Stimulated activated CD8-positive, alpha-beta memory T cell treated with anti-CD3 and anti-CD28 coated beads, Interleukin-15, amount 100 ng/mL, for 48 hours (primary cell): ENCODE results near the gene BMP10.
A peak's percentile ranks its signal among the peaks of the same experiment; 100 is the strongest.

Experiments used
- DNase-seq, 2 donors: peaks; one replicate each; pipeline ENCODE4 v3.0.0-alpha.2; 2020; ENCODE audit warnings: low read depth in 2 of 2

Gene BMP10

DNA sequence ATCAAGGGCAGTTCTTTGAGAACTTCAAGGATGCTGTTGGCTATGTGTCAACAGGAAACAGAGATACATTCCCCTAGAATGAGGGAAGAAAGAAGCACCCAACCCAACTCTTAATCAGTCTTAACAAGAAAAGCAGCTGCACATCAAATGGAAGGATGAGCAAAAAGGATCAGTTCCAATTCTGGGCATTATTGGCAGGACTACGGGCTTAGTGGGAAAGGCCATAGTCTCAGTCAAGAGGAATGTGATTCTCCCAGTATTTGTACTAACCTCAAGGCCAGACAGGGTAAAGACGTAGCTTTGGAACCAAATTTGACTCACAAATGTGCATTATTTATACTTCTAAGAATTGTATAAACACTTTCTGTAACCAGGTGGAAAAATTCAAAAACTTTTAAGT is 18.2 kb downstream of the BMP10 start:
- no peak for DNase-seq

- no peak for DNase-seq
Observed at GRCh38 chr2:68850524-68850923, 20.7 kb downstream of the BMP10 start.

GRCh38 chr2:68849579-68850030 is 21.6 kb downstream of the BMP10 start:
- DNase-seq, result no peak

DNA sequence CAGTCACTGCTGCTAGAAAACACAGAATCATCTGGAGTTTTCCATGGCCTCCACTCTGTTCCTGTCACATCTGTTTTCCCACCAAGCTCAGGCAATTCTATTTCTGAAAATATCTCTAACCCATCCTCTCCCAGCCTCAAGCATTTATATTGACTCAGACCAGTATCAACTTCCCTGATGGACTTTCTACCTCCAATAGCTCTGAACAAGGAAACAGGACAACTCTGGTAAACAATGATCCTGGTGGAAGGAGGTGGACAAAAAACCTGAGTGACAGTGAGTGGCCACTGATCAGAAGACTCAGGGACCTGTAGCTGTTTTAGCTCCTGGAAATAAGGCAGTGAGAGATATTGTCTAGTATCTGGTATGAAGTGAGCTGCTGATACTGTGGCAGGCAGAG is 23.4 kb downstream of the BMP10 start:
- no peak for DNase-seq

- DNase-seq, result no peak
Observed at GRCh38 chr2:68846091-68846490, 25.1 kb downstream of the BMP10 start.

- DNase-seq, result no peak
Observed at GRCh38 chr2:68845043-68845442, 26.2 kb downstream of the BMP10 start.

- DNase-seq, result peak in 1 of 2 donors; percentile 11
Observed at GRCh38 chr2:68839260-68839833, 31.9 kb downstream of the BMP10 start.

GRCh38 chr2:68838641-68839040 is 32.6 kb downstream of the BMP10 start:
- no peak for DNase-seq

- DNase-seq, result no peak
Observed at GRCh38 chr2:68837861-68838341, 33.3 kb downstream of the BMP10 start.

- peak; percentile 17 to 35 for DNase-seq
Observed at GRCh38 chr2:68837164-68837860, 33.9 kb downstream of the BMP10 start.

DNA sequence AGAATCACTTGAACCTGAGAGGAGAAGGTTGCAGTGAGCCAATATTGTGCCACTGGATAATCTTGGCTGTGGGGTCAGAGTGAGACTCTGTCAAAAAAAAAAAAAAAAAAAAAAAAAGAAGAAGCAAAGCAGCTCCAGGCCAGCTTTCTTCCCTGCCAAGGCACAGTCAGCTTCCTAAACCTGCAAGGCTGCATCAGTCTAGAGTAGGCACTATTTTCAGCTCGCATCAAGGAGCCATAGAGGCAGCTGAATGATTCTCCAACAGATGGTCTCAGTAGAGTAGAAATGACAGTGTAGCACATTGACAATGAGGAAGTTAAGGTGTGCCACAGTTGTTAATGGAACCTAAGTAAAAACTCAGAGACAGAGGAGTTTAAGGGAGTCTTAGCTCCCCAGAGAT is 35.6 kb downstream of the BMP10 start:
- DNase-seq, result no peak

- DNase-seq, result no peak
Observed at GRCh38 chr2:68834737-68835376, 36.3 kb downstream of the BMP10 start.

- DNase-seq, result no peak
Observed at GRCh38 chr2:68833162-68833561, 38.0 kb downstream of the BMP10 start.

DNA sequence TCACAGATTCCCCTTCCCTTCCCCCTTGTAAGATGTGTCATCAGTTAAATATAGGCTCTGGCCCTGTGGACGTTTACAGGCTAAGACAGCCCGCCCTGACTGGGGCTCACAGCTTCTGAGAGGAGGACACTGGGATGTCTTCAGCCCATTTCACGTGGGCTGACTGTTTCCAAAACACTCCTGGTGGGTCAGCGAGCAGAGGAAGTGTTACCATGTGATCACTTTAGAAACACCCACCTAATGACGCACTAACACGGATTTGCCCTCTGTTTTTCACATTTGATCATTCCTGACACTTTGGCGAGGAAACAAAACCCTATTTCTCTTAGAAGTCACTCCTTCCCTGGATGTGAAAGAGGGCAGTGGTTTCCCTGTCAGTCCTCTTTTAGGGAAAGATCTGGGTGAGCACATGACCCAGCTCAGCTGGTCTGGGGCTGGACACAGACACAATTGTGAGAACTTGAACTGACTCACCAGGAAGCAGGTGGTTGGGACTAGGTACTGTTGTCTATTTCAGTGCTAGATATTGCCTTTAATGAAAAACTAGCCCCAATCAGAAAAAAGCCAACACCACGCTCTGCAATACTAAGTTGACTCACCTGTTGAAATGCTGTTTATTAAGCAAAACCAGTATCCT is 38.8 kb downstream of the BMP10 start:
- DNase-seq, result peak; percentile 40 to 65

DNA sequence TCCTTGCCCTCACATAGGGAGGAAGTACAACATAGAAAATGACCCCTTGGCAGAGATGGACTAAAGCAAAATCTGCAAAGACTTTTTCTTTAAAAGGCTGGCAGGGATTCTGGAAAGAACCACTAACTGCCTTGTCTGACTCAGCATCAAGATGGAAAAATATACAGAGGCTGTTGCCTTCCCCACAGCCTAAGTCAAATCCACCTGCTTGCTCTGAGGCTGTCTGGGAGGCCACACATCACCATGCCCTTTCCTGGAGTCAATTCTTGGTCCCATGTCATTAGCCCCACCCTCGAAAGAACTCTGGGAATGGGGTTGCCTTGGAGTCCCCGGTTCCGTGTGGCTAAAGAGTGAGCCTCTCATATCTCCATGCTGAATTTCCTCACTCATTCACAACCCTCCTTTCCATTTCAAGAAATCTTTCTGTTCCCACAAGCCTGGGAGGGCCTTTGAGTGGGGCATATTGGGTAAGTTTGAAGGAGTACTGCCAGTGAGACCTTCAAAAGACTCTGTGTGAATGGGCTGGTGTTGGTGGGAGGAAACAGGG is 39.4 kb downstream of the BMP10 start:
- DNase-seq, result no peak

DNA sequence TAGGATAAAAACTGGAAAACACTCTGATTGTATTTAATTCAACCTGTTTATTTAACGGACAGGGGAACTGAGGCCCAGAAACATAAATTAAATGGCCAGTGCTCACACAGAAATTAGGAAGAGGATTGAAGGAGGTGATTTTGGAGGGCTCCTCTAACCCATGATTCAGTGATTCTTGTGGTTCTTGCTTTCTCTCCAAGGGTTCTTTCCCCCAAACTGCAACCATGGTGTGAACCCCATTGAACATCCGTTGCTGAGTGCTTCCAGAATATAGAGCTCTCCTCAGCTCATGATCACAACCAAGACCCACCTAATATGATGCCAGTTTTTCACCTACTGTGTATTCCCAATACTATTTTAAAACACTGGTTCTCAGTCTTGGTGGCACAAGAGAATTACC is 41.4 kb downstream of the BMP10 start:
- DNase-seq, result peak in 1 of 2 donors; percentile 4

- DNase-seq, result peak; percentile 35 to 40
Observed at GRCh38 chr2:68828887-68829708, 42.1 kb downstream of the BMP10 start.

DNA sequence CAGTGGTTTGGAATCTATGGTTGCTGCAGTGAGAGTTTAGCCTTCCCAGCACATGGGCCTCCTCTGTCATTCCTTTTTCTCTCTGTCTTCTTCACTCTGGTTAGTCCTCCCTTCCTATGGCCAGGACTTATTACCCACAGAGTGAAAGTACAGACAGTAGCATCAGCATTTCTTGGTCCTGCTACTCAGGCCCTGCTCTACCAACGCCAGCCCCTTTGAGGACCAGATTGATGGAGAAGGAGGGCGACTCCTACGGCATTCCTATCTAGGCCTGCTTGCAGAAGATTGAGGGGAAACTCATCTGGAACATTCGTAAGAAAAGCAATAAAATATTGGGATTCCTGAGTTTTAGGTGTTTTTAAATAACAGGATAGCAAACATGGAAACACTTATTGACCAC is 43.5 kb downstream of the BMP10 start:
- DNase-seq, result no peak

GRCh38 chr2:68825866-68826265 is 45.3 kb downstream of the BMP10 start:
- DNase-seq, result no peak

DNA sequence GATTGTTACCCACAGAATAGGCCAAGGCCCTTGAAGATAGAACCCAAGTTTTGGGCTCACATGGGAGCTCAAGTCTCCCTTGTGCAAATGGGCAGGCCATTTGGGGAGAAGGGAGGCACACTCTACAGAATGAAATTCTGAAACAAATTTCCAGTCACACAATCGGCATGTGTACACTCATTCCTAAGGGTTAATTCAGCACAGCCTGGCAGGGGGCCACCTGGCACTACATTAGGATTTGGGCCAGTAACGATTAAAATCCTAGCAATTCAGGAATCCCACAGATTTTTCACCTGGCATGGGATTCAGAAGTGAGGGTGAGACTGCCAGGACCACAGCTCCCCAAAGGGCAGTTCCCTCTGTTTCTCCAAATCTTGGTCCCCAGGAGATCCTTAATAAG is 46.4 kb downstream of the BMP10 start:
- no peak for DNase-seq

- no peak for DNase-seq
Observed at GRCh38 chr2:68822207-68822872, 48.9 kb downstream of the BMP10 start.
